Parathyroid adenoma (tissue), 2 donors: ENCODE measurements around the gene CFHR4.

Experiments
- H2AFZ ChIP-seq: fragments of 300-600 bp; sonication (generic); one replicate; pipeline ENCODE4 v1.7.0; 2017; ENCODE audit warnings: antibody characterized with exemption, mild to moderate bottlenecking
- H3K27ac ChIP-seq: fragments of 300-600 bp; sonication (generic); one replicate; pipeline ENCODE4 v1.7.0; 2017
- H3K27me3 ChIP-seq: fragments of 300-600 bp; sonication (generic); one replicate; pipeline ENCODE4 v1.7.0; 2017; ENCODE audit warnings: low read length; ENCODE audit not compliant: control insufficient read depth, insufficient read depth
- H3K36me3 ChIP-seq: fragments of 300-600 bp; sonication (generic); one replicate; pipeline ENCODE4 v1.7.0; 2017; ENCODE audit warnings: low read length; ENCODE audit not compliant: control insufficient read depth, insufficient read depth
- H3K4me1 ChIP-seq: fragments of 300-600 bp; sonication (generic); one replicate; pipeline ENCODE4 v1.7.0; 2017; ENCODE audit warnings: control low read depth
- H3K4me2 ChIP-seq: fragments of 300-600 bp; sonication (generic); one replicate; pipeline ENCODE4 v1.7.0; 2017; ENCODE audit warnings: low read length
- H3K4me3 ChIP-seq: fragments of 300-600 bp; sonication (generic); one replicate; pipeline ENCODE4 v1.7.0; 2017; ENCODE audit warnings: low read depth, low read length
- H3K79me2 ChIP-seq: fragments of 300-600 bp; sonication (generic); one replicate; pipeline ENCODE4 v1.7.0; 2017; ENCODE audit warnings: control low read depth
- H3K9ac ChIP-seq: fragments of 300-600 bp; sonication (generic); one replicate; pipeline ENCODE4 v1.7.0; 2017; ENCODE audit warnings: mild to moderate bottlenecking
- H3K9me3 ChIP-seq: fragments of 300-600 bp; sonication (generic); one replicate; pipeline ENCODE4 v1.7.0; 2017; ENCODE audit warnings: low read length; ENCODE audit not compliant: control insufficient read depth
- TF ChIP-seq, protein P1 (sequence below): fragments of 300-600 bp; sonication (generic); IDR thresholded peaks from one replicate; pipeline ENCODE4 v1.7.0; 2017; ENCODE audit warnings: antibody characterized with exemption, mild to moderate bottlenecking
- donor health status: primary hyperparathyroidism.

Gene CFHR4

DNA sequence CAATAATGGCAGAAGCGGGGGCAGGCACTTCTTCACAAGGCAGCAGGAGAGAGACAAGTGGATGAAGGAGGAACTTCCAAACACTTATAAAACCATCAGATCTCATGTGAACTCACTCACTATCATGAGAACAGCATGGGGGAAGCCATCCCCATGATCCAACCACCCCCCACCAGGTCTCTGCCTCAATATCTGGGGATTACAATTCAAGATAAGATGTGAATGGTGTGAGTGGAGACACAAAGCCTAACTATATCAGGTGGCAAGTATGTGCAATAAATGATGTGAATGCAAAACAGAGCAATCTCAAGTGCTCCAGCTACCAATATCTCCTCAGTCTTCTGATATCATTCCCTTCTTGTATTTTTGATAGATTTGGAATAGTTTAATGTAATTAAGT is 68.1 kb downstream of the CFHR4 start:
- Histone ChIP-seq H3K27me3 (no peaks in the 10 kb centered on the region), H2AFZ (no peak overlapping the region), H3K27ac (no peak overlapping the region), H3K9ac (no peak overlapping the region), H3K9me3 (no peaks in the 10 kb centered on the region), H3K4me1 (no peaks in the 10 kb centered on the region), H3K36me3 (no peaks in the 10 kb centered on the region), H3K4me3 (no peak overlapping the region), H3K4me2 (no peak overlapping the region), H3K79me2 (no peaks in the 10 kb centered on the region)
- TF ChIP-seq, protein P1, sequence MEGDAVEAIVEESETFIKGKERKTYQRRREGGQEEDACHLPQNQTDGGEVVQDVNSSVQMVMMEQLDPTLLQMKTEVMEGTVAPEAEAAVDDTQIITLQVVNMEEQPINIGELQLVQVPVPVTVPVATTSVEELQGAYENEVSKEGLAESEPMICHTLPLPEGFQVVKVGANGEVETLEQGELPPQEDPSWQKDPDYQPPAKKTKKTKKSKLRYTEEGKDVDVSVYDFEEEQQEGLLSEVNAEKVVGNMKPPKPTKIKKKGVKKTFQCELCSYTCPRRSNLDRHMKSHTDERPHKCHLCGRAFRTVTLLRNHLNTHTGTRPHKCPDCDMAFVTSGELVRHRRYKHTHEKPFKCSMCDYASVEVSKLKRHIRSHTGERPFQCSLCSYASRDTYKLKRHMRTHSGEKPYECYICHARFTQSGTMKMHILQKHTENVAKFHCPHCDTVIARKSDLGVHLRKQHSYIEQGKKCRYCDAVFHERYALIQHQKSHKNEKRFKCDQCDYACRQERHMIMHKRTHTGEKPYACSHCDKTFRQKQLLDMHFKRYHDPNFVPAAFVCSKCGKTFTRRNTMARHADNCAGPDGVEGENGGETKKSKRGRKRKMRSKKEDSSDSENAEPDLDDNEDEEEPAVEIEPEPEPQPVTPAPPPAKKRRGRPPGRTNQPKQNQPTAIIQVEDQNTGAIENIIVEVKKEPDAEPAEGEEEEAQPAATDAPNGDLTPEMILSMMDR: no peak

DNA sequence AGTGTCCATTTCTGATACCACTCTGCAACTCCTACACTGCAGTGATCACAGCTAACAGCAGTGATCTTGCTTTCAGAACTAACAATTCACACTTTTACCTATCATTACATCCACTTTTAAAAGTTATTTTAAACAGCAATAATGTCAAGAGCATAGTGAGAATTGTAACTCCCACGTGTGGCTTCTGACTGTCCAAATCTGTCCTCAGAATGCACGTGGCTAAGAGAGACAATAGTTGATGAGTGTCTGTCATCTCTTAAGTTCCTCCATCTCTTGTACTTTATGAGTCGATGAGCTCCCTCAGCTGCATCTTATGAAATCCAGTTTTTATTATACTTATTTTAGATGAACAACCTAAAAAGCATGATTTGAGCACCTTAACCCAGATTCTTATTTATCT is 73.0 kb downstream of the CFHR4 start:
- Histone ChIP-seq H3K9ac (no peak overlapping the region), H2AFZ (no peak overlapping the region), H3K27ac (no peak overlapping the region)

More for the DNA sequence above, 73.0 kb downstream of the CFHR4 start:
- H3K4me3 ChIP-seq: no peak overlapping the region
- no peak overlapping the region for H3K4me2 ChIP-seq
- no peaks in the 10 kb centered on the region for H3K4me1 ChIP-seq
- no peaks in the 10 kb centered on the region for H3K9me3 ChIP-seq
- TF ChIP-seq, protein P1: no peak
- H3K36me3 ChIP-seq: no peaks in the 10 kb centered on the region
- no peaks in the 10 kb centered on the region for H3K79me2 ChIP-seq
- no peaks in the 10 kb centered on the region for H3K27me3 ChIP-seq
